Large intestine (tissue), 3 donors: Measurements from ENCODE around the gene NAB2. TPM values are rescaled to one million over a fixed set of nuclear protein-coding genes. Genes with fewer than 3 reads are reported as not detected.
A peak's percentile ranks its signal among the peaks of the same experiment; 100 is the strongest.

Source experiments
- DNase-seq, 2 donors: peaks; one replicate each; pipeline versions ENCODE4 v3.0.0 to v3.0.0-alpha.2; 2013
- H3K27ac ChIP-seq: one replicate; pipeline ENCODE4 v1.5.1; 2013; ENCODE audit warnings: low read length
- H3K27me3 ChIP-seq: 2 replicates; pipeline ENCODE4 v1.6.1; 2013; ENCODE audit warnings: low read length; ENCODE audit not compliant: control insufficient read depth, insufficient read depth
- H3K36me3 ChIP-seq: 2 replicates; pipeline ENCODE4 v1.6.1; 2013; ENCODE audit warnings: low read length; ENCODE audit not compliant: control insufficient read depth, insufficient read depth
- H3K4me1 ChIP-seq: one replicate; pipeline ENCODE4 v1.6.1; 2013; ENCODE audit warnings: low read length; ENCODE audit not compliant: control insufficient read depth, insufficient read depth
- H3K4me3 ChIP-seq: one replicate; pipeline ENCODE4 v1.5.1; 2013; ENCODE audit warnings: low read length
- H3K9me3 ChIP-seq: one replicate; pipeline ENCODE4 v1.6.1; 2013; ENCODE audit warnings: mild to moderate bottlenecking, low read depth, low read length, moderate library complexity; ENCODE audit not compliant: control insufficient read depth
- WGBS: methylation state at CpG from one replicate; pipeline ENCODE4 v1.1.5; 2013; ENCODE audit warnings: low lambda C conversion rate; ENCODE audit not compliant: insufficient coverage; 5-methylcytosine and 5-hydroxymethylcytosine counted together
- polyA plus RNA-seq: library from polyadenylated mRNA; unstranded; fragments of 120-200 nt; gene quantifications from one replicate; pipeline ENCODE4 v1.2.1, GENCODE V29; 2013

Gene NAB2
- polyA plus RNA-seq, 1 donor: 26.8 TPM

GRCh38 chr12:57127101-57127725 lies 38.3 kb downstream of the NAB2 start:
- no peaks in the 10 kb centered on the region for H3K9me3 ChIP-seq
- DNase-seq: peak; percentile 88 to 95
- H3K36me3 ChIP-seq: peaks cover 3% of the 10 kb centered on the region
- peak overlapping the region; percentile 99 for H3K27ac ChIP-seq
- H3K4me3 ChIP-seq: peak overlapping the region; percentile 91
- WGBS: no CpG with 5 or more reads among the region's 26 CpGs
- peaks cover 40% of the 10 kb centered on the region for H3K4me1 ChIP-seq
- H3K27me3 ChIP-seq: no peaks in the 10 kb centered on the region

DNA sequence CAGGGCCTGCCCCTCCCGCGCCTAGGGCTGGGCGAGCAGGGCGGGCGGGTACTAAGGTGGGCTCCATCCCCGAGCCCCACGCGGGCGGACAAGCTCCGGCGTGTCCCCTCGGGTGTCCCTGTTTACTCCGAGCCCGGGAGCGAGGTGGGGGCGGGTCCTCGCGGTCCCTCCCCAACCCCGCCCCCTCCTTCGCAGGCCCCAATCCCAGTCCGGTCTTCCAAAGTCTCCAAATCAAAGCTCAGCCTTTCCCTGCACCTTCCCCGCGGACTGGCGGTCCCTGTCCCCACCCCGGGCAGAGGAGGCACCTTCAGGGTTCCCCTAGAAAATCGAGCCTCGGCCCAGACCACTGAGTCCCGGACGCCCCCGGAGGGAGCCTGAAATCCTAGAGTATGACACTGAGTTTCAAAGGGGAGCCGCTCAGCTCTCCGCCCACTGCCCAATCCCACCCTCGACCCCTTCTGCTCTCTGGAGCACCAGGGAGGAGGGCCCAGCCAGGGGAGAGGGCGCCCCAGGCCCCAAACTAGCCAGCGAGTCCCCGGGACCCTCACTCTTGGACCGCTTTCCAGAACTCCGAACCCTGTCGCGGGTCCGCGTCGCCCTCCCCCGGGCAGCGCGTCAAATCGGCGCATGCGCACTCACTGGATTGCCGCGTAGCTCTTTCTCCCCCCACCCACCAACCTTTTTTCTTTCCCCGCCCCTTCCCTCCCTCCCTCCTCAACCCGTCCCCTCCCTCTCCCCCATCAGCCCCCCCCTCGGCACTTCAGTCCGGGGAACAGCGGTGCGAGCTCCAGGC lies 39.0 kb downstream of the NAB2 start, which contains the start of gene LRP1:
Gene LRP1 (plus strand): TSS at position 758 of the 793 bp plus-strand sequence. CDS start 482 bp downstream, outside the sequence.
- WGBS: no CpG with 5 or more reads among the region's 57 CpGs
- Histone ChIP-seq H3K27ac (peak within 1 kb of the TSS; percentile 99), H3K4me3 (peak within 1 kb of the TSS; percentile 91), H3K9me3 (no peaks in the 10 kb centered on the region), H3K4me1 (peaks cover 46% of the 10 kb centered on the region), H3K36me3 (peaks cover 7% of the 10 kb centered on the region), H3K27me3 (no peaks in the 10 kb centered on the region)
- DNase-seq: peak; percentile 77 to 89

DNA sequence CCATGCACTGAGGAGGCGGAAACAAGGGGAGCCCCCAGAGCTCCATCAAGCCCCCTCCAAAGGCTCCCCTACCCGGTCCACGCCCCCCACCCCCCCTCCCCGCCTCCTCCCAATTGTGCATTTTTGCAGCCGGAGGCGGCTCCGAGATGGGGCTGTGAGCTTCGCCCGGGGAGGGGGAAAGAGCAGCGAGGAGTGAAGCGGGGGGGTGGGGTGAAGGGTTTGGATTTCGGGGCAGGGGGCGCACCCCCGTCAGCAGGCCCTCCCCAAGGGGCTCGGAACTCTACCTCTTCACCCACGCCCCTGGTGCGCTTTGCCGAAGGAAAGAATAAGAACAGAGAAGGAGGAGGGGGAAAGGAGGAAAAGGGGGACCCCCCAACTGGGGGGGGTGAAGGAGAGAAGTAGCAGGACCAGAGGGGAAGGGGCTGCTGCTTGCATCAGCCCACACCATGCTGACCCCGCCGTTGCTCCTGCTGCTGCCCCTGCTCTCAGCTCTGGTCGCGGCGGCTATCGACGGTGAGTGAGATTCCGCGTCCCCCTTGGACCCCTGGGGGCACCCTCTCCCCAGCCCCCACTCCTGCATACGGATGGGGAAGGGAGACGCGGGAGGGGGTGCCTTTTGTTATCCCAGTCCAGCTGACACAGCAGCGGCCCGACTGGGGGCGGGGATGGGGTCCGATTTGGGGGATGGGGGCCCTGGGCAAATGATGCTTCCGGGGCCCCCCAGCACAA lies 39.8 kb downstream of the NAB2 start:
- peak in 1 of 2 donors; percentile 29 for DNase-seq
- no peaks in the 10 kb centered on the region for H3K9me3 ChIP-seq
- peak overlapping the region; percentile 91 for H3K4me3 ChIP-seq
- no CpG with 5 or more reads among the region's 35 CpGs for WGBS
- H3K27me3 ChIP-seq: no peaks in the 10 kb centered on the region
- peaks cover 49% of the 10 kb centered on the region for H3K4me1 ChIP-seq
- peaks cover 7% of the 10 kb centered on the region for H3K36me3 ChIP-seq
- H3K27ac ChIP-seq: peak overlapping the region; percentile 99

GRCh38 chr12:57129321-57129842 lies 40.5 kb downstream of the NAB2 start:
- peak in 1 of 2 donors; percentile 62 for DNase-seq
- no CpG with 5 or more reads among the region's 12 CpGs for WGBS
- H3K27ac ChIP-seq: peak overlapping the region; percentile 99
- peaks cover 49% of the 10 kb centered on the region for H3K4me1 ChIP-seq
- H3K36me3 ChIP-seq: peaks cover 7% of the 10 kb centered on the region
- no peaks in the 10 kb centered on the region for H3K9me3 ChIP-seq
- no peaks in the 10 kb centered on the region for H3K27me3 ChIP-seq
- H3K4me3 ChIP-seq: peak overlapping the region; percentile 91

GRCh38 chr12:57129889-57130288 lies 41.0 kb downstream of the NAB2 start:
- Histone ChIP-seq H3K4me3 (peak overlapping the region; percentile 91), H3K27me3 (no peaks in the 10 kb centered on the region), H3K27ac (peak overlapping the region; percentile 99), H3K36me3 (peaks cover 7% of the 10 kb centered on the region), H3K9me3 (no peaks in the 10 kb centered on the region), H3K4me1 (peaks cover 49% of the 10 kb centered on the region)
- DNase-seq: peak in 1 of 2 donors; percentile 35

DNA sequence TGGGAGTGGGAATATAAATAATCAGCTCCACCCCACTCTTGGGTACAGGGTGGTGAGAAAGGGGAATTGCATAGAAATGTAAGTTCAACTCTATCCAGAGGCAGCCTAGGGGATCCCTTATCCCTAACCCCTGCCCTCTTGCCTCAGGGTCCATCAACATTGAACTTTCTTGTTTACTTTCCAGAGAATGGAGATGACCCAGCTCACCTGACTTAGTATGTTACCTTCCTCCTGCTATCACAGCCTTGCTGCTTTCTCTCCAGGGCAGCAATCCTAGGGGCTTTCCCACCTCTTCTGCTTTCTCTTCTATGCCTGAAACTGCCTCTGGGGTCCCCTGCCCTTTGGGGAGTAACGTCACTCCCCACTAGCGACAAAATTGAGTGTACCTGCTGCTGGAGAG lies 42.0 kb downstream of the NAB2 start:
- Histone ChIP-seq H3K27me3 (no peaks in the 10 kb centered on the region), H3K27ac (no peak overlapping the region)
- WGBS: no CpG with 5 or more reads among the region's 2 CpGs

GRCh38 chr12:57131896-57132744 lies 43.2 kb downstream of the NAB2 start:
- H3K4me1 ChIP-seq: peaks cover 48% of the 10 kb centered on the region
- no peak for DNase-seq
- no peaks in the 10 kb centered on the region for H3K27me3 ChIP-seq
- H3K9me3 ChIP-seq: no peaks in the 10 kb centered on the region
- no peak overlapping the region for H3K4me3 ChIP-seq
- no peak overlapping the region for H3K27ac ChIP-seq
- peaks cover 11% of the 10 kb centered on the region for H3K36me3 ChIP-seq
- 81% methylated on average over 2 of the region's 9 CpGs for WGBS

More for the DNA sequence above, 42.0 kb downstream of the NAB2 start:
- Histone ChIP-seq H3K36me3 (peaks cover 9% of the 10 kb centered on the region), H3K9me3 (no peaks in the 10 kb centered on the region), H3K4me1 (peaks cover 55% of the 10 kb centered on the region), H3K4me3 (no peak overlapping the region)
- DNase-seq: peak; percentile 65 to 81

DNA sequence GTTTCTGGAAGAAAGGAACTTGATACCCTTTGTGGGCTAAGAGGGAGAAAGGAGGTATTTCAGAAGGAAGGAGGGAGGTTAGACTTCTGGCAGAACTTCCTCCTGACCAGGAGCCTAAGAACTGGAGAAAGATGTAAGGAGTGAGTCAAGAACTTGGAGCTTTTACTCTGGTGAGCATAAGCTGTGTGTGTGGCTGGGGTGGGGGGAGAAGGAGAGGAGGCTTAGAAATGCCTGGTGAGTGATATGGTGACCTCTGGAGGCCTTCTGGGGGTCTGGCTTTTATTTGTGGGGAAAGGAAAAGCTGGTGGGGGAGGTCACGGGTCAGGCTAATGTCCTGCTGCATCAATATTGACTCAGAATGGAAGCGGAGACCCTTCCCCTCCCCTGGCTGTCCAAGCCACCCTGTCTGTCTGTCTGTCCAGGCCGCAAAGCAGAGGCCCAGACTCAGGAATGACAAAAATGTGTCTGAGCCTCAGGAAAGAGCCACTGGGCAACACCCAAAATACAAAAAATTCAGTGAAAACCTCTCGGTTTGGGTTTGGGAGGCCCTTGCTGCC lies 44.2 kb downstream of the NAB2 start:
- Histone ChIP-seq H3K27me3 (no peaks in the 10 kb centered on the region), H3K4me1 (peaks cover 54% of the 10 kb centered on the region), H3K4me3 (no peak overlapping the region), H3K36me3 (peaks cover 11% of the 10 kb centered on the region), H3K27ac (peak overlapping the region; percentile 2), H3K9me3 (no peaks in the 10 kb centered on the region)
- WGBS: no CpG with 5 or more reads among the region's 4 CpGs
- DNase-seq: no peak

DNA sequence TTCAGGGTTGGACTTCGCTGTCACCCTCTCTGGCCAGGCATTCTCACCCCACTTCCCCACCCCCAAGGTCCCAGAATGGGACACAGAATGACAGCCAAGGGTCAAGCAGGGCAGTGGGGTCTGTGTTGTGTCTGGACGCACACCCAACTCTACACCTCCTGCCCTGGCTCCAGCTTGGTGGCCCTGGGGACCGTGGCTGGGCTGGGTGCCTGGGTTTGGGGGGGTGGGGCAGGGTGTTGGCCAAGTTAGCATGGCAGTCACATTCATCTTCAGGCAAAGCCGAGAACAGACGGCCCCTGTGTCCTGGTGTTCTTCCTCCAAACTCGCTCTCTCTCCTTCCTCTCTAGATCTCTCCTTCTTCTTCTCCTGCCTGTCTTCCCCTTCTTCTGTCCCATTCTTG lies 45.0 kb downstream of the NAB2 start:
- WGBS: no CpG with 5 or more reads among the region's 6 CpGs
- Histone ChIP-seq H3K27ac (no peak overlapping the region), H3K4me1 (peaks cover 61% of the 10 kb centered on the region), H3K36me3 (peaks cover 17% of the 10 kb centered on the region), H3K27me3 (no peaks in the 10 kb centered on the region), H3K4me3 (no peak overlapping the region), H3K9me3 (no peaks in the 10 kb centered on the region)
- DNase-seq: no peak
